ENCODE measurements around the gene ADARB2. TPM values are rescaled to one million over a fixed set of nuclear protein-coding genes. Genes with fewer than 3 reads are reported as not detected.

The ADARB2 gene
- total and polyA plus RNA-seq, 4 donors, result 0.55 to 0.70 (median 0.59) TPM; not detected in 1

DNA sequence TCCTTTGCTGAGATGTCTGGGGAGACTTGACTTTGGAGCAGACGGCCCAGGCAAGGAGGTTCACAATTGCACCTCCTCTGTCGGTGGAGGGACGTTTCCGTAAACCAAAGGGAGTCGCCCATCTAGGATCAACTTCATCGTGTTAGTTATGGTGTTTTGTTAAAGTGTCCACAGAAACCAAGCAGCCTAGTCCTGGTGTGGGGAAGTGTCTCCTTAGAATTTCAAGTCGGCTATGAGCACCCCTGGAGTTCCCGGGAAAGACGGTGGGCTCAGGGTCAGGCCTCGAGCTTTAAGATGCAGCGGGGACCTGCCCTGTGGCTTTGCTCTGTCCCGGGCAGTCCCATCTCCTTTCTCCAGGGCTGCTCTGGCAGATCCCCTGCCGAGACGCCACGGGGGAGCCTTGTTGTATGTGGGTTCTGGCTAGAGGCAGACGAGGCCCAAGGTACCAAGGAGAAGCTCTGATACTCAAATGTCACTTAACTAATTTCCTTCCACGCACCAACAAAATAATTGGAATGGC, 319.2 kb downstream of the ADARB2 start:
- DNase-seq (ENCODE audit: low spot score), result no peak
- TF ChIP-seq, protein P1, sequence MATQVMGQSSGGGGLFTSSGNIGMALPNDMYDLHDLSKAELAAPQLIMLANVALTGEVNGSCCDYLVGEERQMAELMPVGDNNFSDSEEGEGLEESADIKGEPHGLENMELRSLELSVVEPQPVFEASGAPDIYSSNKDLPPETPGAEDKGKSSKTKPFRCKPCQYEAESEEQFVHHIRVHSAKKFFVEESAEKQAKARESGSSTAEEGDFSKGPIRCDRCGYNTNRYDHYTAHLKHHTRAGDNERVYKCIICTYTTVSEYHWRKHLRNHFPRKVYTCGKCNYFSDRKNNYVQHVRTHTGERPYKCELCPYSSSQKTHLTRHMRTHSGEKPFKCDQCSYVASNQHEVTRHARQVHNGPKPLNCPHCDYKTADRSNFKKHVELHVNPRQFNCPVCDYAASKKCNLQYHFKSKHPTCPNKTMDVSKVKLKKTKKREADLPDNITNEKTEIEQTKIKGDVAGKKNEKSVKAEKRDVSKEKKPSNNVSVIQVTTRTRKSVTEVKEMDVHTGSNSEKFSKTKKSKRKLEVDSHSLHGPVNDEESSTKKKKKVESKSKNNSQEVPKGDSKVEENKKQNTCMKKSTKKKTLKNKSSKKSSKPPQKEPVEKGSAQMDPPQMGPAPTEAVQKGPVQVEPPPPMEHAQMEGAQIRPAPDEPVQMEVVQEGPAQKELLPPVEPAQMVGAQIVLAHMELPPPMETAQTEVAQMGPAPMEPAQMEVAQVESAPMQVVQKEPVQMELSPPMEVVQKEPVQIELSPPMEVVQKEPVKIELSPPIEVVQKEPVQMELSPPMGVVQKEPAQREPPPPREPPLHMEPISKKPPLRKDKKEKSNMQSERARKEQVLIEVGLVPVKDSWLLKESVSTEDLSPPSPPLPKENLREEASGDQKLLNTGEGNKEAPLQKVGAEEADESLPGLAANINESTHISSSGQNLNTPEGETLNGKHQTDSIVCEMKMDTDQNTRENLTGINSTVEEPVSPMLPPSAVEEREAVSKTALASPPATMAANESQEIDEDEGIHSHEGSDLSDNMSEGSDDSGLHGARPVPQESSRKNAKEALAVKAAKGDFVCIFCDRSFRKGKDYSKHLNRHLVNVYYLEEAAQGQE (IDR thresholded peaks at IDR 0.05), result no peak
- TF ChIP-seq ATF3 (IDR thresholded peaks at IDR 0.05) (no peak), JUND (IDR thresholded peaks at IDR 0.05) (no peak), RXRA (IDR thresholded peaks at IDR 0.05) (no peak), FOXA2 (IDR thresholded peaks at IDR 0.05) (no peak), TAF1 (conservative IDR thresholded peaks at IDR 0.05) (no peak), SP1 (IDR thresholded peaks at IDR 0.05) (no peak), HNF4G (IDR thresholded peaks at IDR 0.05) (no peak), CTCF (IDR thresholded peaks at IDR 0.05; ENCODE audit: low read depth, low read length, missing input control) (no peak), EGR1 (IDR thresholded peaks at IDR 0.05; ENCODE audit: low read depth in 2 of 2) (no peak), FOXA1 (IDR thresholded peaks at IDR 0.05) (no peak), MAX (IDR thresholded peaks at IDR 0.05) (no peak), YY1 (IDR thresholded peaks at IDR 0.05) (no peak), GABPA (IDR thresholded peaks at IDR 0.05 in 1 of 2, conservative IDR thresholded peaks at IDR 0.05 in 1 of 2) (no peak)
- WGBS, result 89% methylated on average over 17 of the region's 17 CpGs
- Histone ChIP-seq H3K9ac (ENCODE audit: low read depth in 1 of 2, low read length in 2 of 2) (no peak overlapping the region), H3K4me1 (ENCODE audit: control insufficient read depth in 4 of 4, insufficient read depth in 4 of 4, low read length in 3 of 4) (peaks cover 2 to 15% (median 14%) of the 10 kb centered on the region in 4 donors), H3K36me3 (ENCODE audit: control insufficient read depth in 4 of 4, insufficient read depth in 3 of 4, low read depth in 1 of 4, low read length in 3 of 4) (no peaks in the 10 kb centered on the region), H3K4me3 (ENCODE audit: low read depth in 1 of 3, low read length in 3 of 3) (no peak overlapping the region), H3K27ac (ENCODE audit: low read depth in 1 of 2, low read length in 2 of 2) (no peak overlapping the region), H3K9me3 (ENCODE audit: control insufficient read depth in 4 of 4, low read length in 3 of 4) (no peaks in the 10 kb centered on the region), H3K27me3 (ENCODE audit: control insufficient read depth in 4 of 4, insufficient read depth in 4 of 4, low read length in 3 of 4) (peaks cover 0 to 34% (median 4%) of the 10 kb centered on the region in 4 donors)

DNA sequence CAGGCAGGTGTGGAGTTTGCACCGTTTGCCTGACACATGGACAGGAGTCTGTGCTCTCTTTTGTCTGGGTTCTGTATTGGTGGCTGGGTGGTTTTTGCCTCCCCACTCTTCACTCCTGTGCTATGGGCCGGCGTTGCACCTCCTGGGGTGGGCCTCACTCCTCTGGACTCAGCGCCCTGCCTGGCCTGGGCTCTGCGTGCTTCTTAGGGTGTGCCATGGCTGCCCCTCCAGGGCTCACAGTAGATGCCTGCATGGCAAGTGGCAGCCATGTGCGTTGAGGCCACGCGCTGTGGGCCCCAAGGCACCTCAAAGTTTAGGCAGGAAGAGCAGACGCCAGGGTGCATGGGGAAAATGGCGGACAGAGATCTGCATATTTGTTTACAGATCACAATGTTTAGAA, 319.8 kb downstream of the ADARB2 start:
- Histone ChIP-seq H3K36me3 (ENCODE audit: control insufficient read depth in 4 of 4, insufficient read depth in 3 of 4, low read depth in 1 of 4, low read length in 3 of 4) (no peaks in the 10 kb centered on the region), H3K9me3 (ENCODE audit: control insufficient read depth in 4 of 4, low read length in 3 of 4) (no peaks in the 10 kb centered on the region), H3K27ac (ENCODE audit: low read depth in 1 of 2, low read length in 2 of 2) (no peak overlapping the region), H3K4me3 (ENCODE audit: low read depth in 1 of 3, low read length in 3 of 3) (no peak overlapping the region), H3K27me3 (ENCODE audit: control insufficient read depth in 4 of 4, insufficient read depth in 4 of 4, low read length in 3 of 4) (peaks cover 0 to 29% (median 3%) of the 10 kb centered on the region in 4 donors), H3K9ac (ENCODE audit: low read depth in 1 of 2, low read length in 2 of 2) (no peak overlapping the region), H3K4me1 (ENCODE audit: control insufficient read depth in 4 of 4, insufficient read depth in 4 of 4, low read length in 3 of 4) (peaks cover 2 to 15% (median 14%) of the 10 kb centered on the region in 4 donors)
- no peak for DNase-seq (ENCODE audit: low spot score)
- TF ChIP-seq HNF4A (conservative IDR thresholded peaks at IDR 0.05) (no peak), CTCF (IDR thresholded peaks at IDR 0.05; ENCODE audit: low read depth, low read length, missing input control) (no peak), SP1 (IDR thresholded peaks at IDR 0.05) (no peak), GABPA (IDR thresholded peaks at IDR 0.05 in 1 of 2, conservative IDR thresholded peaks at IDR 0.05 in 1 of 2) (no peak), HNF4G (IDR thresholded peaks at IDR 0.05) (no peak), FOXA2 (IDR thresholded peaks at IDR 0.05) (no peak), JUND (IDR thresholded peaks at IDR 0.05) (no peak), RXRA (IDR thresholded peaks at IDR 0.05) (no peak), YY1 (IDR thresholded peaks at IDR 0.05) (no peak)
- TF ChIP-seq, protein P1 (IDR thresholded peaks at IDR 0.05), result no peak
- TF ChIP-seq, protein P2, sequence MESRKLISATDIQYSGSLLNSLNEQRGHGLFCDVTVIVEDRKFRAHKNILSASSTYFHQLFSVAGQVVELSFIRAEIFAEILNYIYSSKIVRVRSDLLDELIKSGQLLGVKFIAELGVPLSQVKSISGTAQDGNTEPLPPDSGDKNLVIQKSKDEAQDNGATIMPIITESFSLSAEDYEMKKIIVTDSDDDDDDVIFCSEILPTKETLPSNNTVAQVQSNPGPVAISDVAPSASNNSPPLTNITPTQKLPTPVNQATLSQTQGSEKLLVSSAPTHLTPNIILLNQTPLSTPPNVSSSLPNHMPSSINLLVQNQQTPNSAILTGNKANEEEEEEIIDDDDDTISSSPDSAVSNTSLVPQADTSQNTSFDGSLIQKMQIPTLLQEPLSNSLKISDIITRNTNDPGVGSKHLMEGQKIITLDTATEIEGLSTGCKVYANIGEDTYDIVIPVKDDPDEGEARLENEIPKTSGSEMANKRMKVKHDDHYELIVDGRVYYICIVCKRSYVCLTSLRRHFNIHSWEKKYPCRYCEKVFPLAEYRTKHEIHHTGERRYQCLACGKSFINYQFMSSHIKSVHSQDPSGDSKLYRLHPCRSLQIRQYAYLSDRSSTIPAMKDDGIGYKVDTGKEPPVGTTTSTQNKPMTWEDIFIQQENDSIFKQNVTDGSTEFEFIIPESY (IDR thresholded peaks at IDR 0.05), result no peak
- 96% methylated on average over 10 of the region's 10 CpGs for WGBS
